ENCODE measurements around the gene RFX5. TPM values are rescaled to one million over a fixed set of nuclear protein-coding genes. Genes with fewer than 3 reads are reported as not detected.

RFX5 gene
- total and polyA plus RNA-seq, 2 donors (not counting 1 experiment from before 2014, with no cell fraction given), result 181 to 207 TPM

DNA sequence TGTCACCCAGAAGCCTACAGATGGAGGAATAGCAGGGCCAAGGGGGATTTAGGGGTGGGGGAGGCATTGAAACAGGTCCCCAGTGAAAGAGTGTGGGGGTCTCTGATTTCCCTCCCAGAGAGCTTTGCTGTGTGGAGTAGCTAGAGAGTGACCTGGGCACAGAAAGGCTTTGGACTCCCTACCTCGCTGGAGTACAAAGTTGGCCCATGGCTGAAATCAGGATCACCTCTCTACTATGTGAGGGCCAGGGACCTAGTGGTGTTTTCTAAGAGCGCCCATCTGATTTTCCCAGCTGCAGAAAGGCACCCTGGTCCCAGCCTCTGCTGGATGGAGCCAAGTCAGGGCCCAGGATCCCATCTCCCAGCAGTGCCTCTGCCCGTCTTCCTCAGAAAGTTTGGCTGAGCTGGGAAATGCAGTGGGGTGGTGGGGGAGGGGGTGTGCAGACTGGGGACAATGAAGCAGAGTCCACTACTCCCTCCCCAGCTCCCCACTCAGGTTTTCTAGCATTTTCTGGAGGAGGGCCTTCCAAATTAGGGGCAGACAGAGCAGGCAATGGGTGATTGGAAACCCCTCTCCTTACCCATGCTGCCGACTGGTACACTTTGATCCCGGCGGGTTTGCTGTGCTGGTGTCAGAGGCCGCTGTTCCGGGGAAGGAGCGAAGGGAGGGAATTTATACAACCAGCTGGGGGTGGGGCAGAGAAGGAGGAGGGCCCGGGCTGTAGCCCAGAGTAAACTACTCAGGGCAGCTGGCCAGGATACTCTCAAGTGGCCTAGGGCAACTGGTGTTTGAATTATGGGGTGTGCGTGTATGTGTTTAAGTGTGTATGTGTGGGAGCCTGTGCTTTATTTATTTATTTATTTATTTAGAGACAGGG, 25.2 kb upstream of the RFX5 start, which contains the start of gene SELENBP1:
Gene SELENBP1, minus strand, starts transcription at position 648 of the 877 bp plus-strand sequence. Its CDS starts 64 bp downstream, at position 584.
- H3K9ac ChIP-seq (ENCODE audit: low read length), result no peak within 1 kb of the TSS
- no peak within 1 kb of the TSS for H3K27ac Mint-ChIP-seq
- no peaks in the 10 kb centered on the region for H3K9me3 ChIP-seq (ENCODE audit: control extremely low read depth in 1 of 3, control insufficient read depth in 2 of 3, insufficient read depth in 1 of 3, low read length in 2 of 3)
- intact Hi-C loops (cut with micrococcal nuclease), result no loop called here
- POLR2A ChIA-PET, result interaction anchor here (0.6 kb wide), 2 partner anchors 23 to 47 kb away, joined by 3 read pairs; no protein-coding TSS in a partner anchor
- no peaks in the 10 kb centered on the region for H3K4me1 Mint-ChIP-seq
- no peak within 1 kb of the TSS for H3K4me3 Mint-ChIP-seq
- 95% methylated on average over 5 of the region's 11 CpGs for WGBS (ENCODE audit: insufficient coverage)
- DNase-seq (no peak), ATAC-seq (ENCODE audit: low read depth) (no peak)
- no peak within 1 kb of the TSS for H2AFZ ChIP-seq (ENCODE audit: insufficient read depth, low read depth, low read length, poor library complexity, severe bottlenecking)
- peaks cover 0 to 4% of the 10 kb centered on the region in 2 donors for H3K4me1 ChIP-seq (ENCODE audit: control insufficient read depth in 2 of 2, insufficient read depth in 2 of 2, low read length in 2 of 2)
- H3K9me3 Mint-ChIP-seq (ENCODE audit: insufficient read depth), result no peaks in the 10 kb centered on the region
- CTCF ChIA-PET, result interaction anchor here (1.2 kb wide), 1 partner anchor 32 kb away, joined by 3 read pairs; no protein-coding TSS in a partner anchor
- no peaks in the 10 kb centered on the region for H3K27me3 Mint-ChIP-seq
- no peaks in the 10 kb centered on the region for H3K79me2 ChIP-seq (ENCODE audit: control insufficient read depth, insufficient read depth, low read length)
- no peak within 1 kb of the TSS for H3K27ac ChIP-seq (ENCODE audit: low read length in 2 of 2)
- H3K4me2 ChIP-seq (replicated peaks; ENCODE audit: low read depth, low read length, poor library complexity, severe bottlenecking), result no peak within 1 kb of the TSS
- no peaks in the 10 kb centered on the region for H4K20me1 ChIP-seq (ENCODE audit: control insufficient read depth, insufficient read depth, low read length, poor library complexity, severe bottlenecking)
- H3K36me3 ChIP-seq (replicated peaks in 1 of 2; ENCODE audit: control extremely low read depth in 1 of 2, control insufficient read depth in 1 of 2, extremely low read depth in 1 of 2, insufficient read depth in 2 of 2, low read length in 1 of 2), result no peaks in the 10 kb centered on the region
- TF ChIP-seq, protein P1, sequence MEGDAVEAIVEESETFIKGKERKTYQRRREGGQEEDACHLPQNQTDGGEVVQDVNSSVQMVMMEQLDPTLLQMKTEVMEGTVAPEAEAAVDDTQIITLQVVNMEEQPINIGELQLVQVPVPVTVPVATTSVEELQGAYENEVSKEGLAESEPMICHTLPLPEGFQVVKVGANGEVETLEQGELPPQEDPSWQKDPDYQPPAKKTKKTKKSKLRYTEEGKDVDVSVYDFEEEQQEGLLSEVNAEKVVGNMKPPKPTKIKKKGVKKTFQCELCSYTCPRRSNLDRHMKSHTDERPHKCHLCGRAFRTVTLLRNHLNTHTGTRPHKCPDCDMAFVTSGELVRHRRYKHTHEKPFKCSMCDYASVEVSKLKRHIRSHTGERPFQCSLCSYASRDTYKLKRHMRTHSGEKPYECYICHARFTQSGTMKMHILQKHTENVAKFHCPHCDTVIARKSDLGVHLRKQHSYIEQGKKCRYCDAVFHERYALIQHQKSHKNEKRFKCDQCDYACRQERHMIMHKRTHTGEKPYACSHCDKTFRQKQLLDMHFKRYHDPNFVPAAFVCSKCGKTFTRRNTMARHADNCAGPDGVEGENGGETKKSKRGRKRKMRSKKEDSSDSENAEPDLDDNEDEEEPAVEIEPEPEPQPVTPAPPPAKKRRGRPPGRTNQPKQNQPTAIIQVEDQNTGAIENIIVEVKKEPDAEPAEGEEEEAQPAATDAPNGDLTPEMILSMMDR (IDR thresholded peaks at IDR 0.05), result no peak
- TF ChIP-seq EZH2 (IDR thresholded peaks at IDR 0.05; ENCODE audit: borderline replicate concordance, insufficient read depth, low read depth, low read length, poor library complexity, severe bottlenecking), result no peak
- no peaks in the 10 kb centered on the region for H3K27me3 ChIP-seq (replicated peaks in 1 of 4; ENCODE audit: control extremely low read depth in 1 of 4, control insufficient read depth in 3 of 4, insufficient read depth in 4 of 4, low read length in 3 of 4)
- no peak within 1 kb of the TSS for H3K4me3 ChIP-seq (ENCODE audit: control extremely low read depth in 1 of 5, extremely low read depth in 1 of 5, insufficient read depth in 1 of 5, low read depth in 2 of 5, low read length in 4 of 5)

All from B cell (primary cell).